Stomach (tissue), 4 donors: ENCODE data around the gene LRRC75B.

Experiments used
- CTCF ChIP-seq, 7 experiments: fragments of 450-650 bp in 4 of 7; fragments of 200-600 bp in 3 of 7; sonication (generic) in 3 of 7; IDR thresholded peaks; one replicate each; pipeline ENCODE4 v1.5.1; 2016 to 2019; ENCODE audit warnings: antibody characterized with exemption in 7 of 7, control low read depth in 2 of 7, mild to moderate bottlenecking in 1 of 7
- POLR2A ChIP-seq, 4 donors: fragments of 450-650 bp; IDR thresholded peaks; one replicate each; pipeline ENCODE4 v1.6.1; 2016; ENCODE audit warnings: antibody characterized with exemption in 4 of 4, control low read depth in 2 of 4, mild to moderate bottlenecking in 1 of 4, moderate library complexity in 1 of 4

- TF ChIP-seq POLR2A (IDR thresholded peaks at IDR 0.05) (no peak), CTCF (IDR thresholded peaks at IDR 0.05) (no peak)
These were observed 4.9 kb downstream of the LRRC75B start for GRCh38 chr22:24587948-24588347.
